Glutamatergic neuron (in vitro differentiated cells): ENCODE data around the gene RAB10. TPM values are rescaled to one million over a fixed set of nuclear protein-coding genes. Genes with fewer than 3 reads are reported as not detected.

ENCODE experiments used
- DNase-seq: peaks from one replicate; pipeline ENCODE4 v3.0.0; 2022
- H3K27ac Mint-ChIP-seq: one replicate; pipeline ENCODE4 v1.8.0; 2020; ENCODE audit warnings: mild to moderate bottlenecking, mixed read lengths, inconsistent platforms; ENCODE audit not compliant: unreplicated experiment
- H3K27me3 Mint-ChIP-seq: one replicate; pipeline ENCODE4 v1.8.0; 2020; ENCODE audit warnings: mild to moderate bottlenecking, moderate library complexity, mixed read lengths, inconsistent platforms; ENCODE audit not compliant: unreplicated experiment
- H3K36me3 Mint-ChIP-seq: one replicate; pipeline ENCODE4 v1.8.0; 2020; ENCODE audit warnings: mild to moderate bottlenecking, mixed read lengths, inconsistent platforms; ENCODE audit not compliant: unreplicated experiment
- H3K4me1 Mint-ChIP-seq: one replicate; pipeline ENCODE4 v1.8.0; 2020; ENCODE audit warnings: mild to moderate bottlenecking, low read depth, mixed read lengths, inconsistent platforms; ENCODE audit not compliant: unreplicated experiment
- H3K4me3 Mint-ChIP-seq: one replicate; pipeline ENCODE4 v1.8.0; 2020; ENCODE audit warnings: mild to moderate bottlenecking, mixed read lengths, inconsistent platforms; ENCODE audit not compliant: unreplicated experiment
- H3K9me3 Mint-ChIP-seq: one replicate; pipeline ENCODE4 v1.8.0; 2020; ENCODE audit warnings: mild to moderate bottlenecking, moderate library complexity, mixed read lengths, inconsistent platforms; ENCODE audit not compliant: unreplicated experiment
- CTCF ChIP-seq: fragments of 200-600 bp; sonication (generic); IDR thresholded peaks from one replicate; pipeline ENCODE4 v1.5.0; 2021; ENCODE audit not compliant: partially characterized antibody, unreplicated experiment
- total RNA-seq: library from RNA; stranded (reverse); fragmentation: NEBNext Ultra II Directional; extraction: Animal tissue kit (Norgen Biotek cat#: 25700); gene quantifications from one replicate; pipeline ENCODE4 v1.2.1, GENCODE V29; 2021; ENCODE audit not compliant: unreplicated experiment

Gene RAB10
- total RNA-seq, 1 donor from 2014 or later = 168 TPM

GRCh38 chr2:26172871-26173775 lies 139.2 kb downstream of the RAB10 start, which contains the start of gene GAREM2:
TSS of gene GAREM2 (plus strand) at chr2:26173088. CDS start at chr2:26173221, 133 bp downstream.
- H3K27ac Mint-ChIP-seq = peak within 1 kb of the TSS; percentile 74
- peaks cover 15% of the 10 kb centered on the region for H3K4me1 Mint-ChIP-seq
- peak; percentile 31 for DNase-seq
- peak within 1 kb of the TSS; percentile 85 for H3K4me3 Mint-ChIP-seq
- H3K36me3 Mint-ChIP-seq = no peaks in the 10 kb centered on the region
- peaks cover 20% of the 10 kb centered on the region for H3K9me3 Mint-ChIP-seq
- H3K27me3 Mint-ChIP-seq = peaks cover 7% of the 10 kb centered on the region
- no peak for TF ChIP-seq CTCF

GRCh38 chr2:26173776-26174482 lies 140.0 kb downstream of the RAB10 start:
- Mint-ChIP-seq H3K27ac (peak overlapping the region; percentile 94), H3K4me3 (peak overlapping the region; percentile 90), H3K36me3 (no peaks in the 10 kb centered on the region), H3K4me1 (peaks cover 15% of the 10 kb centered on the region), H3K27me3 (peaks cover 7% of the 10 kb centered on the region), H3K9me3 (peaks cover 20% of the 10 kb centered on the region)
- peak; percentile 59 for DNase-seq
- no peak for TF ChIP-seq CTCF

- peak; percentile 26 for DNase-seq
- peaks cover 8% of the 10 kb centered on the region for H3K27me3 Mint-ChIP-seq
- no peaks in the 10 kb centered on the region for H3K36me3 Mint-ChIP-seq
- peak overlapping the region; percentile 90 for H3K4me3 Mint-ChIP-seq
- peaks cover 15% of the 10 kb centered on the region for H3K4me1 Mint-ChIP-seq
- no peak for TF ChIP-seq CTCF
- H3K27ac Mint-ChIP-seq = peak overlapping the region; percentile 94
- peaks cover 20% of the 10 kb centered on the region for H3K9me3 Mint-ChIP-seq
Observed at GRCh38 chr2:26174691-26175465, 141.0 kb downstream of the RAB10 start.

- peaks cover 8% of the 10 kb centered on the region for H3K27me3 Mint-ChIP-seq
- peaks cover 22% of the 10 kb centered on the region for H3K9me3 Mint-ChIP-seq
- H3K4me3 Mint-ChIP-seq = peak overlapping the region; percentile 86
Observed at GRCh38 chr2:26175466-26176278, 141.8 kb downstream of the RAB10 start.

More at GRCh38 chr2:26175466-26176278, 141.8 kb downstream of the RAB10 start:
- Mint-ChIP-seq H3K27ac (peak overlapping the region; percentile 91), H3K36me3 (no peaks in the 10 kb centered on the region), H3K4me1 (peaks cover 21% of the 10 kb centered on the region)
- peak; percentile 57 for DNase-seq
- no peak for TF ChIP-seq CTCF
